T-helper 2 cell (primary cell): Measurements from ENCODE around the gene PCDH1.

ENCODE experiments used
- DNase-seq, 5 experiments: peaks; one replicate each; pipeline versions ENCODE4 v3.0.0 to v3.0.0-alpha.2; 2012 to 2022

The PCDH1 gene

GRCh38 chr5:141806626-141807025, 71.6 kb downstream of the PCDH1 start:
- no peak for DNase-seq

- no peak for DNase-seq
Observed at GRCh38 chr5:141805874-141806595, 72.2 kb downstream of the PCDH1 start.

- DNase-seq: no peak
Observed at GRCh38 chr5:141804475-141804874, 73.7 kb downstream of the PCDH1 start.
